Stimulated activated CD4-positive, alpha-beta T cell treated with anti-CD3 and anti-CD28 coated beads, Interleukin-2, amount 100 ng/mL, for 4 hours (primary cell): ENCODE measurements around the gene ANKRD33B.

ENCODE experiments used
- DNase-seq: peaks from one replicate; pipeline ENCODE4 v3.0.0-alpha.2; 2020; ENCODE audit warnings: low read depth

Gene ANKRD33B

DNA sequence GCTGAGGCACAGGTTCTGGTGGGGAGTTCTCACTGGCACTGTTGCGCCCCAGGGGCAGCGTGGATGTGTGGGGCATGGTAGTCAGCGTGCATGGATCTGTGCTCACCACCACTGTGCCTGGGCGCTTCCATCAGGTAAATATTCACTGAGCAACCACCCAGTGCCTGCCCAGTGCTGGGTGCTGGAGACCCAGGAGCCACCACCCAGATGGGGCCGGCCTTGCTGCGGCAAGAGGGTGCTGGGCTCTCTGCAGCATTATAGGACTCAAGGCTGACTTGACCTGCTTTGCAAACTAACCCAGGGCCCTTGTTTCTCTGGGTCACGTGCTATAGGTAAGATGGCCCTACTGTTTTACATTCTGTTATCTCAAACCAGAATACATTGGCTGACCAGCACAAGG lies 136.6 kb downstream of the ANKRD33B start:
- DNase-seq = no peak

DNA sequence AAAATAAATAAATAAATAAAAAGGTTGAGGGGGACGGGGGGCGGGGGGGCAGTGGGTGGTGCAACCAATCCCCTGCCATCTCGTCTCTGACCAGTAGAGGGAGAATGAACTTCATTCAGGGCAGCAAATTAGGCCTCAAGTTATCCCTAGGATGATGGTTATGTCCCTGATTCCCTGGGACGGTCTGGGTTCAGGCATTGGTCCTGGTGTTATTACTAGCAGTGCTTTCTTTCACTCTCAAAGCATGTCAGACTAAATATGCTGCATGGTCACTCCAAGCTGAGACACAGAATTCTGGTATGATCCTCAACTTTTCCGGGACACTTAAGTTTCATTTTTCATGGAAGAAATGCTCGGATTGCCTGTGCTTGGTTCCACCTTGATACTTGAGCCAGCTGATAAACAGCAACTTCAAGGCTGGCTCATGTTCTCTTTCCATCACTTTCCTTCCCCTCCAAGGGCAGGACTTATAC lies 137.7 kb downstream of the ANKRD33B start:
- peak; percentile 10 for DNase-seq

DNA sequence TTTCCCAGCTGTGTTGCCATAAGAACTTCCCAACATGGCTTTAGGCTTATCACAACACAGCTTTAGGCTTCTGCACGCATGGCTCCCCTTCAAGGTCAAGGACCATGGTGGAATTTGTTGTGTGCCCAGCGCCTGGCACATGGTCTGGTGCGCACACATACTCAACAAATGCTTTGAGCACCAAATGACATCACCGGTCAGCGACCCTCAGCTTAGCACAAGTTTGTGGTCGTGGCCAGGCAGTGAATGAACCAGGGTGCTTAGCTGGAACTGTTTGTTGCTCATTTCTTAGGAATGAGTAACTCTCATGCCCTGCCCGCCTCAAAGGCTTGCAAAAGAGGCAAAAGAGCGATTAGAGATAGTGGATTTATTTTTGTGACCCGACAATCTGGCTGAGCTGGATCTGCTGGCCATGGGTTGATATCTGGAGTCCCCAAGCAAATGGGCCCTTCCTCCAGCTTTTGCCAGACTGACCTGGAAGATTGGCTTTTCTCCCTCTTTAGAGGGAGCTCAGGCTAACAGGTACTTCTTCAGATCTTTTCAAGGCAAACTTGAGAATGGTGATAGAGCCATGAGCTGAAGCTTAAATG lies 138.3 kb downstream of the ANKRD33B start:
- no peak for DNase-seq

DNA sequence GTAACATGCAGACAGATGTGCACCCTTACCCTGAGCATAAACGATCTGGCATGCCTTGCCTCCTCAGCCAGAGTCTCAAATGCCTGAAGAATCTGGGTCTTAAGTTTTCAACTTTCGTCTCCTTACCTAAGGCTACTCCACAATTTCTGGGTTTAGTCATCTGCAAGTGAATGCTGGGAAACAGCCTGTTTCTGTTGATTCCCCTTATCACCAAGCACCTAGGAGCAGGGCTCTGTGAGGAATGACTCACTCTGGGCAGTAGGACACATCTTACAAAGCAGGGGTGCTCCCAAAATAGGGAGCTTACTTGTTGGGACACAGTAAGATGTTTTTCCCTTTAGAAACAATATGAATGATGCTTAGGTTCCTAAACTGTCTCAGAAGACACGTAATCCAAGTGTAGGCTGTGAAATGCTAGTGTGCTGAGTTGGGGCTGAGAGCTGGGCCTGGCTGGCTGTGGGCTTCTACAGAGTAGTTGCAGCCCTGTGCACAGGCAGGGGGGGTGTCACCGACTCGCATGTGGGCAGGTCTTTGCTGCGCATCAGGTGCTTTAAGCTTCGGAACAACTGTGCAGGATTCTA lies 139.1 kb downstream of the ANKRD33B start:
- no peak for DNase-seq

DNA sequence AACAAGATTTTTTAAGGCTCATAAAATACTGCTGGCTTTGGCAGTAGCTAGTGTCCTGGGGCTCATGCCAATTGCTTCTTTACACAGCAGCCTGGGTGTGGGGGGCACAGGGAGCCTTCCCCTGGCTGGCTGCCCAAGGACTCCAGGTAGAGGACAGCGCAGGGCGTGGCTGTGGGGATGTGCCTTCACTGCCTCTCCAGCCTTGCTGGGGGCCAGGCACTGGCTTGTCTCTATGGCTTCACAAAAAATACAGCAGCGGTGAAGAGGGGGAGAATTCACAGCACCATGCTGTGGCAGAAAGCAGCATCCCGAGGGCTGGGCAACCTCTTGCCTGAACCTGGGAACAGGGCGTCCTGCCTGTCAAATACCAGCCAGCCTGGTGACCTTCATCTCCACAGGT lies 139.8 kb downstream of the ANKRD33B start:
- no peak for DNase-seq

DNA sequence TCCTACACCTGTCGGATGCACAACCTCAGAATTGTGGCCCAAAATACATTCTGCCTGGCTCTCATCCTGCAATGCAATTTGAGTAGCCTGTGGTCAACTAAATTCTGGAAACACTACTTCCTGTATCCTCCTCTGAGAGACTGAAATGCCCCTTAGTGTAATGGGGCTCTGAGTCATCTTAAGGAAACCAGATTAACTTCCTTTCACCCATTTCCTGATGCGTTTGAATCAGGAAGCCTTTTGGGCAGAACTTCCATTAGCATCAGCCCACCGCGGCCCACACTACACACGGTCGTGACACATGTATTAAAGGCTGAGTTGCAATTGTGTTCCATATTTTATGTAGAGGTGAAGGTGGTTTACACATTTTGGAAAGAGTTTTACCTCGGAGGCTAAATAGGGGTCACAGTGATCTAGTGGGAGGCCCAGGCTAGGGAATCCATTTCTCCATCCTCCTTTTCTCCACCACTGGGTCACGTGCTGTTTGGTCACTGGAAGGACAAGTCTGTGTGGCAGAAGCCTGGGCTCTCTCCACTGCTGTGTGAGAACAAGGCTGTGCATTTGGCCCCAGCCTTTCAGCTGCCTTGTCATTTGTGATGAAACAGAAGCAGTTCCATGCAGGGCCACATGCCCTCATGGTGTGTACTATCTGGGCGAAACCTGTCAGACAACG lies 141.2 kb downstream of the ANKRD33B start:
- DNase-seq = no peak

DNA sequence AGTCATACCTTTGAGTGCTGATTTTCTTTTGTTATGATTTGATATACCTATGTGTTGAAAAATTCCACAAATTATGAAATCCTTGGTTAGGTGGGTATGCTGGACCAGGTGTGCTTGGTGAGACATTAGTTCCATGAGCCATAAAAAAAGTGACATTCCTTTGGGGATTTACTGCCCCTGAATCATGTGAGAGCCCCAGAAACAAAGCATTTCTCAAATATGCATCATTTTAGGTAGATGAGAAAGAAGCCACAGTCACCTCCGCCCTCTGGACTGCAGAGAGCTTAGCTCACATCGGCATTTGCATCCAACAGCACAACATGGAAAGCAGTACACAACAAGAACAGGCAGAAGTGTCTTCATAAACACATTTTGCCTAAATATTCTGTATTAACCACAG lies 141.9 kb downstream of the ANKRD33B start:
- no peak for DNase-seq

DNA sequence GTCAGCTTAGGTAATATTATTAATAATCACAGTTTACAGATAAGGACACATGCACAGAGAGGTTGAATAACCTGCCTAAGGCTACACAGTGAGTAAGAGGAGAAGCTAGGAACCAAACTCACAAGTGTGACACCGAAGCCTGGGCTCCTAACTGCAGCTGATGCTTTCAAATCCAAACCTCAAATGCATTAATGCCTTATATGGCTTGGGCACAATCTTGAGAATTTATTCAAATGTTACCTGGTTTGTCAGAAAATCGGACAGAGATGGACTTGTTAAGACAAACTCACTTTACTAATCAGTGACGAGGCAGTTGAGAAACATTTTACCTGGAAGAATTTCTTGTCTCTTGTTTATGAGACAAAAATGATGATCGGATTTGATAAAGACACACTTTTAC lies 142.5 kb downstream of the ANKRD33B start:
- no peak for DNase-seq
